ENCODE results near the gene TRAPPC3L. TPM values are rescaled to one million over a fixed set of nuclear protein-coding genes. Genes with fewer than 3 reads are reported as not detected.

The TRAPPC3L gene
- total and polyA plus RNA-seq, 2 of the 8 experiments (the other 6 are each of a cell fraction or from before 2014, with no cell fraction given): not detected

GRCh38 chr6:116563830-116564229 is 18.3 kb upstream of the TRAPPC3L start:
- Histone ChIP-seq H2BK12ac (ENCODE audit: low read depth, low read length) (no peak overlapping the region), H3K4me2 (ENCODE audit: insufficient read depth in 1 of 2, low read depth in 2 of 2, low read length in 2 of 2) (no peak overlapping the region), H3K27me3 (replicated peaks in 1 of 4; ENCODE audit: control insufficient read depth in 3 of 4, extremely low read depth in 1 of 4, insufficient read depth in 3 of 4, low read length in 3 of 4) (no peaks in the 10 kb centered on the region), H3K18ac (ENCODE audit: extremely low read depth, low read length) (no peak overlapping the region), H3K14ac (ENCODE audit: insufficient read length) (no peak overlapping the region), H2BK120ac (replicated peaks; ENCODE audit: low read depth, low read length) (no peak overlapping the region), H3K27ac (ENCODE audit: low read depth, low read length) (no peak overlapping the region), H3K79me1 (ENCODE audit: low read depth, low read length) (no peaks in the 10 kb centered on the region), H3K9me3 (ENCODE audit: insufficient read depth in 2 of 2, low read depth in 1 of 2, low read length in 1 of 2) (no peaks in the 10 kb centered on the region), H3K4me1 (replicated peaks in 1 of 4; ENCODE audit: control insufficient read depth in 3 of 4, insufficient read depth in 4 of 4, low read length in 3 of 4) (no peaks in the 10 kb centered on the region), H4K8ac (ENCODE audit: extremely low read depth, insufficient read depth, low read length) (no peak overlapping the region), H3K4ac (replicated peaks; ENCODE audit: insufficient read length, low read depth, low read length) (no peak overlapping the region), H3K56ac (replicated peaks; ENCODE audit: insufficient read length, low read depth, low read length) (no peak overlapping the region), H2BK15ac (ENCODE audit: low read length) (no peak overlapping the region), H4K20me1 (replicated peaks in 1 of 2; ENCODE audit: control insufficient read depth in 1 of 2, insufficient read depth in 2 of 2, low read length in 2 of 2) (no peaks in the 10 kb centered on the region), H3K9ac (replicated peaks in 1 of 4; ENCODE audit: extremely low read depth in 1 of 4, low read depth in 3 of 4, low read length in 3 of 4) (no peak overlapping the region), H3K79me2 (ENCODE audit: control insufficient read depth in 1 of 2, insufficient read depth in 2 of 2, low read length in 2 of 2) (no peaks in the 10 kb centered on the region), H2BK5ac (ENCODE audit: low read depth, low read length) (no peak overlapping the region), H4K91ac (replicated peaks; ENCODE audit: insufficient read length, low read length) (no peak overlapping the region), H3K4me3 (ENCODE audit: extremely low read depth in 1 of 4, insufficient read depth in 2 of 4, low read depth in 3 of 4, low read length in 4 of 4) (no peak overlapping the region), H2AK5ac (ENCODE audit: low read depth, low read length) (no peak overlapping the region), H2AFZ (ENCODE audit: low read length) (no peak overlapping the region), H4K5ac (ENCODE audit: insufficient read length, low read depth, low read length) (no peak overlapping the region), H3K23ac (ENCODE audit: insufficient read length) (no peak overlapping the region), H3K23me2 (ENCODE audit: low read depth, low read length) (no peaks in the 10 kb centered on the region), H2BK20ac (ENCODE audit: low read length) (no peak overlapping the region), H3K36me3 (ENCODE audit: control insufficient read depth in 2 of 4, insufficient read depth in 4 of 4, low read length in 3 of 4) (no peaks in the 10 kb centered on the region)
- 89% methylated on average over 9 of the region's 9 CpGs; no CpG with 5 or more reads in 1 of the 2 experiments for WGBS, 2 experiments (ENCODE audit: extremely low coverage in 1 of 2, insufficient coverage in 1 of 2, insufficient read length in 1 of 2, insufficient replicate concordance in 2 of 2, low coverage in 1 of 2, low lambda C conversion rate in 2 of 2, missing lambda C conversion rate in 1 of 2)
- ChIA-PET POLR2A (ENCODE audit: partially characterized antibody) (no interaction called here), CTCF (ENCODE audit: partially characterized antibody) (interaction anchor here (1.0 to 6.7 kb wide), 22 partner anchors 7 to 346 kb away, joined by 3 to 59 read pairs (median 7); partner anchors contain the start of genes CALHM4, CALHM5, RWDD1 and TRAPPC3L)
- no peak for DNase-seq (ENCODE audit: low read depth in 1 of 2, low spot score in 2 of 2)
- no peak for FAIRE-seq
- TF ChIP-seq JUND (IDR thresholded peaks at IDR 0.05; ENCODE audit: low read length): no peak

All from H1 (cell line).